Dedifferentiated amniotic fluid mesenchymal stem cell (primary cell): ENCODE measurements around the gene ZFP57.

ENCODE experiments used
- DNase-seq: peaks from one replicate; pipeline ENCODE4 v3.0.0-alpha.2; 2016; ENCODE audit errors: extremely low spot score

ZFP57 gene

DNA sequence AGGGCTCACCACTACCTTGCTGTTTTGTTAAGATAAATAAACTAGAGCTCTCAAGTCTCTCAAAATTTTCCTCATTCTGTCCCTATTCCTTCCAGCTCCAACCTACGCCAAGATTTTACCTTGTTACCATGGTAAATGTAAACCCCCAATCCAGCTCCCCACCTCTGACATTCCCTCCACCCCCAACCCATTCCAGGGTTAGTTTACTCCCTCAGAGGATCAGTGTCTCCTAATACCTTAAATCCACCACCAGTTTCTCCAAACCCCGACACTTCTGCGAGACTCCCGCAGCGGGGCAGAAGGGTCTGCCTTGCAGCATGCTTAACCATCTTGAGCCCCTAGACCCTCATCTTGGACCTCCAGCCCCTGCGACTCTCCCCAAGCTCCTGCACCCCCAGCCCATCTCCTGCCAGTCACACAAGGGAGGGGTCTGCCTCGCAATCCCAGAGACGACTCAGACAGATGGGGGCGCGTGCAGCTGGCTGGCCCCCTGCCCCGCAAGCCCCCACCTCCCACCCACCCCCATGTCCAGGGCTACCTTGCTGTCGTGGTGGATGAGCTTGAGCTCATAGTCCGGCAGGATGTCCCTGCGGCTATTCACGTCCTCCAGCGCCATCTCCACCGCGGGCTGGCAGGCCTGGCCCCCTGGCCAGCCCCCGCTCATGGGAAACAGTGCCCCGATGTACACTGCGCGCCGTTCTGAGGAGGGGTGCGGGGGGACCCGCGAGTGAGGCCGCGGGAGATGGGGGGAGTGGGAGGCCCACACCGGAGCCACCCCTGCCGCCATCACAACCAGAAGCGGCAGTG is 53.8 kb downstream of the ZFP57 start:
- DNase-seq = no peak

DNA sequence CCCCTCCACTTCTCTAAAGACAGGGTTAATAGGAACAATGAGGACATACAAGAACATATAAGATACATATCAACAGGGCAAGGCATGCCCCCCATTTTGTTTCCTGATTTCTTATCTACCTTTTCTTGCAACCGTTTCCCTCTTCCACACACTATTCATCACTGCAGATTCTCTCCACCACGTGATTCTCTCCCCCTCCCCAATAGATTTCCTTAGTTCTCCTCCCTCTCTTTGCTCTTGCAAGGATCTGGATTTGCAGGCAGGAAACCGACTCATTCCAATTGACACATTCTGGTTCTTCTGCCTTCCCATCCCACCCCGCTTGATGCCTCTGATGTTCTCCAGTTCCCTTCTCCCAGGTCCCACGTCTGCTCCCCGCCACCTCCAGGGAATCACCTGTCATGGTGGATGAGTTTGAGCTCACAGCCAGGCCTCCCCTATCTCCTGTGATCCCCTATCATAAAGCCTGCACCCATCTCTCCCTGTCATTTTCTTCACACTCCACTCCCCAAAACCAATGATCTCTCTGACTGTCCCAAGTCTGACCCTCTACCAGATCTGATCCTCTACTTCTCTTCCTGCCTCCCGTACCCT is 55.5 kb downstream of the ZFP57 start:
- DNase-seq = no peak

DNA sequence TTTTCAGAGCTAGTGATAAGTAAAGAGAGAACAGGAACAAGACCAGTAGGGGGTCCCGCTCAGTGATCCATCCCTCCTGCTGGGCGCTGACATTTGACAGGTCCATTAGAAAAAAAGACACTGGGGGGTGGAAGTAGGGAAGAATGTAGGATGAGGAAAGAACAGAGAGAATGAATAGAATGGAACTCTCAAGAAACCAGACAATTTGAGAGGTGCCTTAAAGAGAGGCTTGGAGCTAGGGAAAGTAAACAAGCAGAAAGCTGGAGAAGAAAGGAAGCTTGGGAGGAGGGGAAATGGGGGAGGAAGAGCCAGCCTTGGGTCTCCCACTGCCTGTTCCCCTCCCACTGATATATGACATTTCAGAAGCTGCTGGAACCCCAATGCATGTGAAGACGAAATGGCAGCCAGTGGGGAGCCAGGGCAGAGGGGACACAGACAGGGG is 56.4 kb downstream of the ZFP57 start:
- DNase-seq = no peak
